CD4-positive, alpha-beta T cell (primary cell): ENCODE results near the gene RASGRP3. TPM values are rescaled to one million over a fixed set of nuclear protein-coding genes. Genes with fewer than 3 reads are reported as not detected.

Experiments
- ATAC-seq: fragments of 200-7000 bp; cut with Tn5 transposase; one replicate; pipeline ENCODE4 v1.10.0; 2022; ENCODE audit warnings: mild to moderate bottlenecking; ENCODE audit not compliant: poor library complexity
- CTCF ChIA-PET: fragments of 350-600 bp; sonication (Branson Sonifier 250); formaldehyde crosslinking; loops from one replicate; lab custom pipeline; 2021; ENCODE audit warnings: antibody characterized with exemption, inconsistent platforms; lab: Charles Lee
- POLR2A ChIA-PET: fragments of 350-600 bp; sonication (Branson Sonifier 250); formaldehyde crosslinking; loops from one replicate; lab custom pipeline; 2021; ENCODE audit warnings: antibody characterized with exemption, inconsistent platforms; lab: Charles Lee
- DNase-seq, 14 experiments: peaks; one replicate each; pipeline ENCODE4 v3.0.0-alpha.2; 2013 to 2020; ENCODE audit warnings: mixed read lengths in 2 of 14
- H3K27ac ChIP-seq, 2 donors: one replicate each; pipeline versions ENCODE4 v1.5.1 to v1.7.0; 2013; ENCODE audit warnings: low read length in 2 of 2, low read depth in 1 of 2, mild to moderate bottlenecking in 1 of 2
- H3K27me3 ChIP-seq, 2 experiments: 1 replicate in 1 of 2; 2 replicates in 1 of 2; pipeline versions ENCODE4 v1.6.1 to v1.7.0; 2013; ENCODE audit warnings: low read length in 2 of 2, control low read depth in 1 of 2, mild to moderate bottlenecking in 1 of 2, moderate library complexity in 1 of 2; ENCODE audit not compliant: insufficient read depth in 2 of 2, control insufficient read depth in 1 of 2
- H3K36me3 ChIP-seq: one replicate; pipeline ENCODE4 v1.6.1; 2013; ENCODE audit warnings: low read length, control low read depth; ENCODE audit not compliant: insufficient read depth
- H3K4me1 ChIP-seq: one replicate; pipeline ENCODE4 v1.6.1; 2013; ENCODE audit warnings: low read length, control low read depth; ENCODE audit not compliant: insufficient read depth
- H3K4me3 ChIP-seq: one replicate; pipeline ENCODE4 v1.5.1; 2013; ENCODE audit warnings: mild to moderate bottlenecking, low read length, moderate library complexity
- H3K9me3 ChIP-seq, 2 experiments: 1 replicate in 1 of 2; 2 replicates in 1 of 2; pipeline versions ENCODE4 v1.6.1 to v1.7.0; 2013; ENCODE audit warnings: low read length in 2 of 2, mild to moderate bottlenecking in 2 of 2, control low read depth in 1 of 2, moderate library complexity in 1 of 2; ENCODE audit not compliant: control insufficient read depth in 1 of 2, insufficient read depth in 1 of 2
- H3K27ac Mint-ChIP-seq: one replicate; pipeline ENCODE4 v1.8.0; 2020; ENCODE audit warnings: mixed read lengths
- H3K27me3 Mint-ChIP-seq: one replicate; pipeline ENCODE4 v1.8.0; 2021; ENCODE audit warnings: mixed read lengths
- H3K36me3 Mint-ChIP-seq: one replicate; pipeline ENCODE4 v1.8.0; 2021; ENCODE audit warnings: low read depth, mixed read lengths
- H3K4me1 Mint-ChIP-seq: one replicate; pipeline ENCODE4 v1.8.0; 2021; ENCODE audit warnings: low read depth, mixed read lengths
- H3K4me3 Mint-ChIP-seq: one replicate; pipeline ENCODE4 v1.8.0; 2020; ENCODE audit warnings: mild to moderate bottlenecking, mixed read lengths
- H3K9me3 Mint-ChIP-seq: one replicate; pipeline ENCODE4 v1.8.0; 2020; ENCODE audit warnings: mixed read lengths
- CTCF ChIP-seq: fragments of 200-600 bp; IDR thresholded peaks from one replicate; pipeline ENCODE4 v1.8.0; 2022; ENCODE audit warnings: antibody characterized with exemption, mild to moderate bottlenecking
- intact Hi-C, 2 experiments: fragments of 100-400 bp; cut with DNase I in 1 of 2; cut with micrococcal nuclease in 1 of 2; formaldehyde crosslinking; loops; one replicate each; pipeline versions ENCODE4 v1.15.1 to v1.9.0; 2023 to 2025; cut with DNase I, micrococcal nuclease
- total RNA-seq, 174 experiments: library from RNA in 2 of 174; stranded (reverse) in 2 of 174; gene quantifications; one replicate each; pipeline ENCODE4 v1.2.3 and lab custom pipeline; 2021 to 2026

The RASGRP3 gene
- total RNA-seq, 2 experiments from 2014 or later: 5.7 to 7.9 TPM

GRCh38 chr2:33491441-33492084 lies 15.1 kb downstream of the RASGRP3 start:
- intact Hi-C loops: no loop called here
- no peak for DNase-seq
- H3K9me3 ChIP-seq: no peaks in the 10 kb centered on the region
- ATAC-seq: no peak
- peaks cover 2% of the 10 kb centered on the region for H3K4me1 ChIP-seq
- no peak overlapping the region for H3K27ac ChIP-seq
- no peak overlapping the region for H3K4me3 ChIP-seq
- no peak for TF ChIP-seq CTCF
- Mint-ChIP-seq H3K4me1 (peaks cover 16% of the 10 kb centered on the region), H3K9me3 (peaks cover 2% of the 10 kb centered on the region), H3K4me3 (no peak overlapping the region), H3K27me3 (no peaks in the 10 kb centered on the region), H3K36me3 (no peaks in the 10 kb centered on the region), H3K27ac (no peak overlapping the region)
- ChIA-PET POLR2A (no interaction called here), CTCF (no interaction called here)
- no peaks in the 10 kb centered on the region for H3K36me3 ChIP-seq
- H3K27me3 ChIP-seq: no peaks in the 10 kb centered on the region

- no peaks in the 10 kb centered on the region for H3K36me3 ChIP-seq
- DNase-seq: no peak
- no peak for ATAC-seq
- no peak overlapping the region for H3K27ac Mint-ChIP-seq
- intact Hi-C loops: no loop called here
- ChIA-PET POLR2A (no interaction called here), CTCF (no interaction called here)
- H3K4me3 Mint-ChIP-seq: no peak overlapping the region
- H3K9me3 Mint-ChIP-seq: no peaks in the 10 kb centered on the region
- H3K4me1 Mint-ChIP-seq: peaks cover 22% of the 10 kb centered on the region
- TF ChIP-seq CTCF: no peak
- H3K36me3 Mint-ChIP-seq: no peaks in the 10 kb centered on the region
- no peaks in the 10 kb centered on the region for H3K27me3 ChIP-seq
- no peak overlapping the region for H3K27ac ChIP-seq
- peaks cover 4% of the 10 kb centered on the region for H3K4me1 ChIP-seq
- H3K27me3 Mint-ChIP-seq: no peaks in the 10 kb centered on the region
- H3K4me3 ChIP-seq: no peak overlapping the region
- no peaks in the 10 kb centered on the region for H3K9me3 ChIP-seq
These were observed 16.1 kb downstream of the RASGRP3 start for GRCh38 chr2:33492399-33493134.

GRCh38 chr2:33494155-33494779 lies 17.8 kb downstream of the RASGRP3 start:
- ATAC-seq (no peak), DNase-seq (no peak)
- no peaks in the 10 kb centered on the region for H3K36me3 ChIP-seq
- ChIA-PET CTCF (no interaction called here), POLR2A (interaction anchor here (1.2 kb wide), 1 partner anchor 17 kb away, joined by 4 read pairs; no protein-coding TSS in a partner anchor)
- H3K4me3 ChIP-seq: no peak overlapping the region
- intact Hi-C loops: no loop called here
- Mint-ChIP-seq H3K4me3 (no peak overlapping the region), H3K4me1 (peaks cover 32% of the 10 kb centered on the region), H3K27me3 (no peaks in the 10 kb centered on the region), H3K9me3 (no peaks in the 10 kb centered on the region), H3K36me3 (no peaks in the 10 kb centered on the region), H3K27ac (no peak overlapping the region)
- peaks cover 4% of the 10 kb centered on the region for H3K4me1 ChIP-seq
- H3K27ac ChIP-seq: no peak overlapping the region
- no peaks in the 10 kb centered on the region for H3K9me3 ChIP-seq
- no peaks in the 10 kb centered on the region for H3K27me3 ChIP-seq
- no peak for TF ChIP-seq CTCF
